PFSK-1 (cell line): ENCODE measurements around the gene CCDC14.

ENCODE experiments used
- POLR2AphosphoS5 ChIP-seq: IDR thresholded peaks from 2 replicates; pipeline ENCODE4 v1.6.1; 2012; ENCODE audit warnings: low read depth, mild to moderate bottlenecking, control low read depth, low read length, moderate library complexity
- REST ChIP-seq, 2 experiments: IDR thresholded peaks; 2 replicates each; pipeline versions ENCODE4 v1.6.1 to v1.8.0; 2011 to 2012; ENCODE audit warnings: low read depth in 2 of 2, low read length in 2 of 2, control low read depth in 1 of 2, inconsistent platforms in 1 of 2, mild to moderate bottlenecking in 1 of 2, moderate library complexity in 1 of 2; ENCODE audit not compliant: insufficient read depth in 1 of 2
- TAF1 ChIP-seq: IDR thresholded peaks from 2 replicates; pipeline ENCODE4 v1.6.1; 2012; ENCODE audit warnings: low read length, control low read depth, borderline replicate concordance; ENCODE audit not compliant: insufficient read depth

- no peak for TF ChIP-seq POLR2AphosphoS5
- TF ChIP-seq REST (IDR thresholded peaks at IDR 0.05; ENCODE audit: insufficient read depth in 1 of 2, low read depth in 2 of 2, low read length in 2 of 2) = no peak
- TF ChIP-seq TAF1 = no peak
Observed at GRCh38 chr3:123997543-123997942, 36.5 kb upstream of the CCDC14 start.
